ENCODE measurements around the gene PCCA. TPM values are rescaled to one million over a fixed set of nuclear protein-coding genes. Genes with fewer than 3 reads are reported as not detected.

Gene PCCA
- total RNA-seq, 1 donor from 2014 or later = 15.3 TPM

DNA sequence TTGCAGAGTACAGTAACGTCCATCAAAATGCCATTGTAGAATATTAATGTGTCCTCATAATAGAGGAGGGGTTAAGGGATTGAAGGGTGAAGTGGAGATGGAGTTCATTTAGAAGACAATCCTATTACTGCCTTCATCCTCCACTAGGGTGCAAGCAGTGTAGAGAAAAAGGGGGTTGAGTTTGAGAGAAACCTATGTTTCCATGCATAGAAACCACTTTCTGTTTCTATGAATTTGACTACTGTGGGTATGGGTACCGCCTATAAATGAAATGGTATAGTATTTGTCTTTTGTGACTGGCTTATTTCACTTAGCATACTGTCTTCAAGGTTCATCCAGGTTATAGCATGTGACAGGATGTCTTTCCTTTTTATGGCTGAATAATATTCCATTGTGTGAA lies 343.7 kb downstream of the PCCA start:
- no peak for DNase-seq
- H3K9me3 Mint-ChIP-seq = peaks cover 5% of the 10 kb centered on the region
- TF ChIP-seq, protein P1, sequence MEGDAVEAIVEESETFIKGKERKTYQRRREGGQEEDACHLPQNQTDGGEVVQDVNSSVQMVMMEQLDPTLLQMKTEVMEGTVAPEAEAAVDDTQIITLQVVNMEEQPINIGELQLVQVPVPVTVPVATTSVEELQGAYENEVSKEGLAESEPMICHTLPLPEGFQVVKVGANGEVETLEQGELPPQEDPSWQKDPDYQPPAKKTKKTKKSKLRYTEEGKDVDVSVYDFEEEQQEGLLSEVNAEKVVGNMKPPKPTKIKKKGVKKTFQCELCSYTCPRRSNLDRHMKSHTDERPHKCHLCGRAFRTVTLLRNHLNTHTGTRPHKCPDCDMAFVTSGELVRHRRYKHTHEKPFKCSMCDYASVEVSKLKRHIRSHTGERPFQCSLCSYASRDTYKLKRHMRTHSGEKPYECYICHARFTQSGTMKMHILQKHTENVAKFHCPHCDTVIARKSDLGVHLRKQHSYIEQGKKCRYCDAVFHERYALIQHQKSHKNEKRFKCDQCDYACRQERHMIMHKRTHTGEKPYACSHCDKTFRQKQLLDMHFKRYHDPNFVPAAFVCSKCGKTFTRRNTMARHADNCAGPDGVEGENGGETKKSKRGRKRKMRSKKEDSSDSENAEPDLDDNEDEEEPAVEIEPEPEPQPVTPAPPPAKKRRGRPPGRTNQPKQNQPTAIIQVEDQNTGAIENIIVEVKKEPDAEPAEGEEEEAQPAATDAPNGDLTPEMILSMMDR (IDR thresholded peaks at IDR 0.05) = no peak
- H3K4me1 Mint-ChIP-seq = no peaks in the 10 kb centered on the region
- peaks cover 24% of the 10 kb centered on the region for H3K36me3 Mint-ChIP-seq (ENCODE audit: low read depth)
- H3K4me3 Mint-ChIP-seq = no peak overlapping the region
- ATAC-seq (ENCODE audit: low read depth) = no peak
- no peak overlapping the region for H3K27ac Mint-ChIP-seq
- POLR2A ChIA-PET = no interaction called here
- H3K27me3 Mint-ChIP-seq = no peaks in the 10 kb centered on the region
- CTCF ChIA-PET = no interaction called here
- intact Hi-C loops (cut with micrococcal nuclease) = no loop called here

DNA sequence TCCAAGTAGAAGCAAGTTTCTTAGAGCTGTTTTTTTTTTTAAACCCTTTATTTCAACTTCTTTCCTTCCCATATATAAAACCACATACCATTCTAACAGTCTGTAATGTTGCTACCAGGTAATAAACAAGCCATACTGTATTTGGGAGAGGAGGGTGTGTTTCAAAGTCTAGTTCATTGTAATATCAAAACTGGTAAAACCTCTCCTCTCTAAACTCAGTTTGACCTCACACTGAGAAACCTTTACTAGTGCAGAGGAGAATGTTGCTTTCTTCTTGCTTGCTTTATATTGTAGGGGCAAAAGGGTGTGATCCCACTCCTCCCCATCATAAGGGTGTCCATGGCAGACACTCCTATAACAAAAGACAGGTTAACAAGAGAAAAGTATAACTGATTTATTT lies 344.6 kb downstream of the PCCA start:
- Mint-ChIP-seq H3K4me3 (no peak overlapping the region), H3K36me3 (ENCODE audit: low read depth) (peaks cover 24% of the 10 kb centered on the region), H3K9me3 (peaks cover 5% of the 10 kb centered on the region), H3K27ac (no peak overlapping the region), H3K4me1 (no peaks in the 10 kb centered on the region), H3K27me3 (no peaks in the 10 kb centered on the region)
- intact Hi-C loops (cut with micrococcal nuclease) = no loop called here
- ATAC-seq (ENCODE audit: low read depth) = no peak
- CTCF ChIA-PET = no interaction called here
- POLR2A ChIA-PET = no interaction called here
- DNase-seq = no peak
- TF ChIP-seq, protein P1 (IDR thresholded peaks at IDR 0.05) = no peak

DNA sequence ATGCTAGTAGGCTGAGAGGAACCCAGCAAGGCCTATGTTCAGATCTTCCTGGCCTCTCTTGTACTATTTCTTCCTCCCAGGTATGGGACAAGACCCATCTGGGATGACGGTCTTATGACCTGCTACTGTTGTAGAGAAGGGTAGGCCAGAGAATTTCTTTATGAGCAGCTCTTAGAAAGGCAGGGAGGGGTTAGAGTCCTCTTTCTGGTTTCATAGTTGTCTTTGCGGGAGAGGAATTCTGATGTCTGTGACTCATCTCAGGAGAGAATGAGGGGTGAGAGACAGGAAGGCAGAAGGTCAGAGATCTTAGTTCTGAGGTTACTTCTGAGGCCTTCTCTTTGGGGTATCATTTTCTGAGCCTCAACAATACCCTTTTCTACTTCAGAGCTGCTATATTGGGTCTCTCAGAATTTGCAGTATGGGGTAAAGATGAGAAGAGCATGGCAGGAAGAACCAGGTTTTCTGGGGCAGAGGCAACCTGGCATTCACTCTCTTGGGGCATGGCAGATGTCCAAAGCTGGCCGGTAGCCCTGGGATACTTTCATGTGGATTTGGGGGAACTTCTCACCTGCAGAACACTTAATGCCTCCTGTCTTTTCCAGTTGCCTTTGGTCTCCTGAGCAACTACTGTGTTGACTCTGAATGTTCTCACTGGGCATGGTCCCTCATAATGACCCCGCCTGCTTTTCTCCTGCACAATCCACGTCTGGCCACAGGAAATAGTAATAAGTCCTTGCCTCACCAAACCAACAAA lies 345.3 kb downstream of the PCCA start:
- ChIA-PET POLR2A (no interaction called here), CTCF (no interaction called here)
- DNase-seq (no peak), ATAC-seq (ENCODE audit: low read depth) (no peak)
- intact Hi-C loops (cut with micrococcal nuclease) = no loop called here
- no peaks in the 10 kb centered on the region for H3K27me3 Mint-ChIP-seq
- no peak overlapping the region for H3K27ac Mint-ChIP-seq
- no peaks in the 10 kb centered on the region for H3K4me1 Mint-ChIP-seq
- TF ChIP-seq, protein P1 (IDR thresholded peaks at IDR 0.05) = no peak
- peaks cover 5% of the 10 kb centered on the region for H3K9me3 Mint-ChIP-seq
- no peak overlapping the region for H3K4me3 Mint-ChIP-seq
- H3K36me3 Mint-ChIP-seq (ENCODE audit: low read depth) = peaks cover 20% of the 10 kb centered on the region

DNA sequence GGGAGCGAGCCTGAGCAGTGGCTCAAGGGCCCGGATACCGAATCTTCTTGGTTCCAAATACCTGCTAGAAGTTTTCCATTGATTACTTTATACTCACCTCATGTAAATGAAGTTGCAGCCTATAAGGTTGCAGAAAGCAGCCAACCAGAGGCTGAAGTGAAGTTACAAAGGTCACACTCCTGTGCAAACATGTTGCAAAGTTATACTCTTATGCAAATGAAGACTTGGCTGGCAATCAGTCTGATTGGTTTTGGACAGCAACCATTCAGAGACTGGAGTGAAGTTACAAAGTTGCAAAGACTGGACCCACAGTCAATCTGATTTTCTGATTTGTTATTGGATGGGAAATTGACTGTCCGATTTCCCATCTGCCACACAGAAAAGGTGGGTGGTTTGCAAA lies 347.2 kb downstream of the PCCA start:
- no peak for ATAC-seq (ENCODE audit: low read depth)

DNA sequence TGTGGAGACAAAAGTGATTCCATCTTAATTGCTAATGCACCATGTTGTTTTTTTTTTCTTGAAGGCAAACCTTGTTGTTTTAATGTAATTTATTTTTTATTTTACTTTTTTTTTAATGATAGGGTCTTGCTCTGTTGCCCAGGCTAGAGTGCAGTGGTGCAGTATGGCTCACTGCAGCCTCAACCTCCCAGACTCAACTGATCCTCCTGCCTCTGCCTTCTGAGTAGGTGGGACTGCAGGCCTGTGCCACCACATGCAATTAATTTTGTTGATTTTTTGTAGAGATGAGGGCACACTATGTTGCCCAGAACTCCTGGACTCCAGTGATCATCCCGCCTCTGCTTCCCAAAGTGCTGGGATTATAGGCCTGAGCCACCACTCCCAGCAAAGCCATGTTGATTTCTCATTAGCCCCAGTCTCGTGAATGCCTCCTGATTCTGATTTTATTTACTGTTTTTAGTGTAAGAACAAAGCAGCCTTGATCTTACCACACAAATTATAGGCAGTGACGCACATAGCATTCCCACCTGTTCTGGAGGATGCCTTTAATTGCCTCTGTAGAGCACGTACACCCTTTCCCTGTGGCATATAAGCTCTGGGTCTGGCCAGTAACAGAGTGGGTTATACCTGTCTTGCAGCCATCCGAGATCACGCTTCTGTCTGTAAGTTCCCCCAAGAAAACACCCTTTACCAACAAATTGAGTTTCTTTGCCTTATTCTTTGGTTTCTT lies 349.3 kb downstream of the PCCA start:
- intact Hi-C loops (cut with micrococcal nuclease) = no loop called here
- DNase-seq = no peak
- POLR2A ChIA-PET = no interaction called here
- Mint-ChIP-seq H3K4me1 (no peaks in the 10 kb centered on the region), H3K27me3 (no peaks in the 10 kb centered on the region), H3K27ac (no peak overlapping the region), H3K4me3 (no peak overlapping the region), H3K36me3 (ENCODE audit: low read depth) (peaks cover under 1% of the 10 kb centered on the region), H3K9me3 (no peaks in the 10 kb centered on the region)
- ATAC-seq (ENCODE audit: low read depth) = no peak
- CTCF ChIA-PET = no interaction called here
- TF ChIP-seq, protein P1 (IDR thresholded peaks at IDR 0.05) = no peak

More for the DNA sequence above, 347.2 kb downstream of the PCCA start:
- peaks cover 5% of the 10 kb centered on the region for H3K9me3 Mint-ChIP-seq
- intact Hi-C loops (cut with micrococcal nuclease) = no loop called here
- no peaks in the 10 kb centered on the region for H3K4me1 Mint-ChIP-seq
- H3K4me3 Mint-ChIP-seq = no peak overlapping the region
- no peak overlapping the region for H3K27ac Mint-ChIP-seq
- H3K27me3 Mint-ChIP-seq = no peaks in the 10 kb centered on the region
- CTCF ChIA-PET = no interaction called here
- no peak for DNase-seq
- POLR2A ChIA-PET = no interaction called here
- H3K36me3 Mint-ChIP-seq (ENCODE audit: low read depth) = peaks cover 12% of the 10 kb centered on the region
- TF ChIP-seq, protein P1 (IDR thresholded peaks at IDR 0.05) = no peak
